Stomach (tissue), 4 donors: ENCODE results near the gene MT1F.

ENCODE experiments used
- CTCF ChIP-seq, 7 experiments: fragments of 450-650 bp in 4 of 7; fragments of 200-600 bp in 3 of 7; sonication (generic) in 3 of 7; IDR thresholded peaks; one replicate each; pipeline ENCODE4 v1.5.1; 2016 to 2019; ENCODE audit warnings: antibody characterized with exemption in 7 of 7, control low read depth in 2 of 7, mild to moderate bottlenecking in 1 of 7
- EP300 ChIP-seq: sonication (generic); formaldehyde crosslinking; IDR thresholded peaks from one replicate; pipeline ENCODE4 v1.6.1; 2017; ENCODE audit warnings: antibody characterized with exemption
- POLR2A ChIP-seq, 4 donors: fragments of 450-650 bp; IDR thresholded peaks; one replicate each; pipeline ENCODE4 v1.6.1; 2016; ENCODE audit warnings: antibody characterized with exemption in 4 of 4, control low read depth in 2 of 4, mild to moderate bottlenecking in 1 of 4, moderate library complexity in 1 of 4

GRCh38 chr16:56669840-56670619 lies 12.3 kb downstream of the MT1F start:
- TF ChIP-seq POLR2A (IDR thresholded peaks at IDR 0.05) (no peak), CTCF (IDR thresholded peaks at IDR 0.05) (no peak), EP300 (no peak)
